H1 (cell line): ENCODE results near the gene SLIT3. TPM values are rescaled to one million over a fixed set of nuclear protein-coding genes. Genes with fewer than 3 reads are reported as not detected.

ENCODE experiments used
- ATF2 ChIP-seq: IDR thresholded peaks from 2 replicates; pipeline ENCODE4 v1.6.1; 2012; ENCODE audit warnings: low read length, inconsistent platforms
- CBX5 ChIP-seq: fragments of 300-800, 300-1000 bp; sonication (generic); IDR thresholded peaks from 2 replicates; pipeline ENCODE4 v1.7.1; 2016; ENCODE audit warnings: antibody characterized with exemption, low read length, low read depth
- E2F6 ChIP-seq: IDR thresholded peaks from 2 replicates; pipeline ENCODE4 v1.6.1; 2012; ENCODE audit warnings: inconsistent platforms
- JUN ChIP-seq: IDR thresholded peaks from 2 replicates; pipeline ENCODE4 v1.6.1; 2011; ENCODE audit warnings: low read depth, mild to moderate bottlenecking, improper control_type of control experiment, low read length
- JUND ChIP-seq: IDR thresholded peaks from 2 replicates; pipeline ENCODE4 v1.6.1; 2011; ENCODE audit warnings: mild to moderate bottlenecking, improper control_type of control experiment, low read length
- SIRT6 ChIP-seq: IDR thresholded peaks from one replicate; pipeline ENCODE4 v1.7.1; 2012; ENCODE audit warnings: low read length, inconsistent platforms
- SUZ12 ChIP-seq: fragments of 200-600 bp; sonication (generic); IDR thresholded peaks from 2 replicates; pipeline ENCODE4 v1.6.1; 2012; ENCODE audit warnings: mild to moderate bottlenecking, inconsistent platforms, low read length, moderate library complexity, mixed read lengths
- TBP ChIP-seq: IDR thresholded peaks from 2 replicates; pipeline ENCODE4 v1.6.1; 2011; ENCODE audit warnings: low read depth, low read length, improper control_type of control experiment
- USF2 ChIP-seq: IDR thresholded peaks from 2 replicates; pipeline ENCODE4 v1.6.1; 2011; ENCODE audit warnings: low read length, improper control_type of control experiment
- polyA plus RNA-seq, 7 experiments: library from polyadenylated mRNA; depleted of rRNA in 3 of 7; stranded (reverse) in 5 of 7; unstranded in 2 of 7; fragments of >200 nt in 5 of 7; fragments of 200-250 nt in 2 of 7; gene quantifications; 1 replicate in 5 of 7; 2 replicates in 1 of 7; 4 replicates in 1 of 7; pipeline versions ENCODE4 v1.2.1 to v1.2.3, GENCODE V29; 2011 to 2013; ENCODE audit warnings: missing spikeins in 2 of 7, mixed read lengths in 2 of 7
- total RNA-seq: library from RNA; stranded (reverse); fragmentation: NEBNext Ultra II Directional; extraction: Animal tissue kit (Norgen Biotek cat#: 25700); gene quantifications from 2 replicates; pipeline ENCODE4 v1.2.1, GENCODE V29; 2021

SLIT3 gene
- total and polyA plus RNA-seq, 2 of the 8 experiments (the other 6 are each of a cell fraction or from before 2014, with no cell fraction given): 1.1 to 1.2 TPM

GRCh38 chr5:168895295-168896071, 405.5 kb downstream of the SLIT3 start (continued):
- no peak for TF ChIP-seq ATF2
- no peak for TF ChIP-seq USF2
- TF ChIP-seq JUND: no peak
- TF ChIP-seq SUZ12: no peak
- TF ChIP-seq JUN: no peak
- TF ChIP-seq E2F6: no peak
- TF ChIP-seq TBP: no peak
- TF ChIP-seq SIRT6: no peak
- no peak for TF ChIP-seq CBX5
